ENCODE data around the gene SEPTIN1. TPM values are rescaled to one million over a fixed set of nuclear protein-coding genes. Genes with fewer than 3 reads are reported as not detected.
A peak's percentile ranks its signal among the peaks of the same experiment; 100 is the strongest.

The SEPTIN1 gene
- total RNA-seq, 4 donors from 2014 or later: 0.65 TPM; not detected in 3

DNA sequence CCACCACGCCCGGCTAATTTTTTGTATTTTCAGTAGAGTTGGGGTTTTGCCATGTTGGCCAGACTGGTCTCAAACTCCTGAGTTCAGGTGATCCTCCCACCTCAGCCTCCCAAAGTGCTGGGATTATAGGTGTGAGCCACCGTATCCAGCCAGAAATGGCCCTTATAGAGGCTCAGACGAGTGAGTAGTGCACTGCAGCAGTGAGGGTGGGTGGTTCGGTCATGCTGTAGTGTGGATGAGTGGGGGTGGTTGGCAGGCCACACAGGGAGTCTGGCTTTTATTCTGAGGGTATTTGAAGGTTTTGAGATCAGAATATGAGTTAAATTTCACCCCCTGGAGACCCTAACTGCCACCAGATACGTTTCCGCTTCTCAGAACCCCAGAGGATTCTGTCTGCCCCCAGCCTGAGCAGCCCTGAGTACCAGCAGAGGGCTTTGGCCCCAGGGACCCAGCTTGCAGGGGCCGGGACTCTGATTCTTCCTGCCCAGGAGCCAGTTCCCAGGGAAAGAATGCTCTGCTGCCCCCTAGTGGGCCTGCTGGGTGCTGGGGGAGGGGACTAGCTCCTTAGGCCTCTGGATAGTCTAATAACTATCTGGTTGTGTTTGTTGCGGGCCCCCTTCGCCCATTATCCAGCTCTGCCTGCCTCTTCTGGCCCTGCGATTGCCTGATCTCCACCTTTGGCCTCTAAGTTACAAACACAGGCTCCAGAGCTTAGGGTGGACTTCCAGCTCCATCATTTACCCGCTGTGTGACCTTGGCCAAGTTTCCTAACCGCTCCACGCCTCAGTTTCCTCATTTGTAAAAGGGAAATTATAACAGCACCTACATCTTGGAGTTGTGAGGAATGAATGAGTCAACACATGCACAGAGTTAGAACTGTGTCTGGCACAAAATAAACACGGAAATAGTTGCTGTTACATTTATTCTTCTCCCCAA is 27.0 kb upstream of the SEPTIN1 start:
- intact Hi-C loops (cut with DNase I; ENCODE audit: low total_unique reads): loop anchor here (2.0 to 10.0 kb wide), 2 partner anchors 75 to 345 kb away; partner anchors contain the start of gene ALDOA
- Histone ChIP-seq H3K27me3 (no peaks in the 10 kb centered on the region), H3K36me3 (peaks cover 0 to 8% of the 10 kb centered on the region in 2 donors), H3K4me3 (no peak overlapping the region), H3K4me1 (peaks cover 28 to 30% of the 10 kb centered on the region in 2 donors), H3K27ac (peak overlapping the region; percentile 31 to 95 (median 70)), H3K9me3 (no peaks in the 10 kb centered on the region)
- TF ChIP-seq, protein P1, sequence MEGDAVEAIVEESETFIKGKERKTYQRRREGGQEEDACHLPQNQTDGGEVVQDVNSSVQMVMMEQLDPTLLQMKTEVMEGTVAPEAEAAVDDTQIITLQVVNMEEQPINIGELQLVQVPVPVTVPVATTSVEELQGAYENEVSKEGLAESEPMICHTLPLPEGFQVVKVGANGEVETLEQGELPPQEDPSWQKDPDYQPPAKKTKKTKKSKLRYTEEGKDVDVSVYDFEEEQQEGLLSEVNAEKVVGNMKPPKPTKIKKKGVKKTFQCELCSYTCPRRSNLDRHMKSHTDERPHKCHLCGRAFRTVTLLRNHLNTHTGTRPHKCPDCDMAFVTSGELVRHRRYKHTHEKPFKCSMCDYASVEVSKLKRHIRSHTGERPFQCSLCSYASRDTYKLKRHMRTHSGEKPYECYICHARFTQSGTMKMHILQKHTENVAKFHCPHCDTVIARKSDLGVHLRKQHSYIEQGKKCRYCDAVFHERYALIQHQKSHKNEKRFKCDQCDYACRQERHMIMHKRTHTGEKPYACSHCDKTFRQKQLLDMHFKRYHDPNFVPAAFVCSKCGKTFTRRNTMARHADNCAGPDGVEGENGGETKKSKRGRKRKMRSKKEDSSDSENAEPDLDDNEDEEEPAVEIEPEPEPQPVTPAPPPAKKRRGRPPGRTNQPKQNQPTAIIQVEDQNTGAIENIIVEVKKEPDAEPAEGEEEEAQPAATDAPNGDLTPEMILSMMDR (IDR thresholded peaks at IDR 0.05 in 4 of 5, conservative IDR thresholded peaks at IDR 0.05 in 1 of 5): peak; percentile 92 to 96 (median 95)
- no peak for TF ChIP-seq POLR2A (IDR thresholded peaks at IDR 0.05)
- peak; percentile 78 to 88 for DNase-seq
- in situ Hi-C loops (cut with MboI; ENCODE audit: low sequenced_read_pairs in 4 of 4): loop anchor here in 2 of 4 donors (25.0 kb wide), 2 partner anchors 297 to 347 kb away; partner anchors contain the start of genes ALDOA (in 1 of the 2), GDPD3 (in 1 of the 2) and MAPK3 (in 1 of the 2)
- peak; percentile 67 to 77 for ATAC-seq

DNA sequence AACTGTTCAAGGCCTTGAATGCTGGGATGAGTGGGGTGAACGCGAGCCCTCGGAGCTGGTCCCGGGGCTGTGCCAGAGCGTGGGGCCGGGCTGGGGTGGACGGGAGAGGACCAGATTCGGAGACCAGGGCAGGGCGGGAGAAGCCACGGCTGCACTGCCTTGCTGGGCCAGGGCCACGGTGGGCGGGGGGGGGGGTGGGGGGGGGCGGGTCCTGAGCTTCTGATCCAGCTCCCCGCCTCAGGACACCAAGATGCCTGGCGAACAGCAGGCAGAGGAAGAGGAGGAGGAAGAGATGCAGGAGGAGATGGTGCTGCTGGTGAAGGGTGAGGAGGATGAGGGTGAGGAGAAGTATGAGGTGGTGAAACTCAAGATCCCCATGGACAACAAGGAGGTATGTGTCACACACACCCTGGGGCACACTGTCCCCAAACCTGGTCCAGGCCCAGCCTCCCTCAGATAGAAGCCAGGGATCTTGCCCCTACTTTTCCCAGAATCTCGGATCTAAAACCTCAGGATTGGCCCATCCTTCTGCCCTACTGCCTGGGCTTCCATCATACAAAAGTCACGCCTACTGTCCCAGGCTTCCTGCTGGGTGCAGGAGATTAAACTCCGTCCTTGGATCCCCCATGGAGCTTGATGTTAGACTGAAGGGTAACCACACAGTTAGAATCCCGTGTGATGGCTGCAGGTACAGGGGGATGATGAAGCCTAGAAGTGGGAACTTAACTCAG is 25.6 kb upstream of the SEPTIN1 start:
- intact Hi-C loops (cut with DNase I; ENCODE audit: low total_unique reads) (loop anchor here (1.0 to 2.0 kb wide), 3 partner anchors 13 to 73 kb away; partner anchors contain the start of gene ZNF48), in situ Hi-C loops (cut with MboI; ENCODE audit: low sequenced_read_pairs in 4 of 4) (loop anchor here in 2 of 4 donors (25.0 kb wide), 2 partner anchors 296 to 346 kb away; partner anchors contain the start of genes ALDOA (in 1 of the 2), GDPD3 (in 1 of the 2) and MAPK3 (in 1 of the 2))
- Histone ChIP-seq H3K27ac (peak overlapping the region; percentile 92 to 98 (median 94)), H3K27me3 (no peaks in the 10 kb centered on the region), H3K9me3 (no peaks in the 10 kb centered on the region), H3K4me3 (peak overlapping the region; percentile 59 to 98 (median 85)), H3K4me1 (peaks cover 23 to 28% of the 10 kb centered on the region in 2 donors), H3K36me3 (no peaks in the 10 kb centered on the region)
- ATAC-seq: peak; percentile 18 to 38
- TF ChIP-seq POLR2A (IDR thresholded peaks at IDR 0.05): no peak
- TF ChIP-seq, protein P1 (IDR thresholded peaks at IDR 0.05 in 4 of 5, conservative IDR thresholded peaks at IDR 0.05 in 1 of 5): no peak
- no peak for DNase-seq

DNA sequence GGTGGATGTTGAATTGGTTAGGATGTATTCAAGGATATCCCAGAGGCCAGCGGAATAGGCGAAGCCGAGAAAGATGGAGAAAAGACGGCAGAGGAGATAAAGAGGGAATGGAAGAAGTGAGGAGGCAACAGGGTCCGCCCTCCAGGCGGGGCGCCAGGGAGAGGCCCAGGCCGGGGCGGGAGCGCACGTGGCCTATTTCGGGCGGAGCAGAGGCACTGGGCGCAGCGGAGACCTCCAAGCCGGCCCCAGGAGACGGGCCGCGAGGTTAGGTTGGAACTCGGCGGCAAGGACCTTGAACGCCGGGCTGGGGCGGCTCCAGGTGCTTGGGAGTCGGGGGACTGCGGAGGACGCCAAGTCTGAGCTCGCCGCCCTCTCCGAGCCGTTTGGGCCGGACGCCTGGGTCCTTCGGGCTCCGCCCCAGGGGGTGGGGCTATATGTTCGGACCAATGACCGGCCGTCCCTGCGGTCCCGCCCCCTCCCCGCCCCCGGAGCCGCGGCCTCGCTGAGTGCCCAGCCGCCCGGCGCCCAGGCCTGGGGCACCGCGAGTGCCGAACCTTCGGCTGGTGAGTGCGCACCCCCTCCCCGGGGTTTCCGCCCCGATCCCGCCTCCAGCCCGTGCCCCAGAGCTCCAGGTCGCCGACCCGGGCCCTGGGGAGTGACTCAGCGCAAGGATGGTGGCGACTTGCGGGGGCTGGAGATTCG is 24.9 kb upstream of the SEPTIN1 start, which contains the start of gene ZNF771:
TSS of gene ZNF771 (plus strand) at position 505 of the 702 bp plus-strand sequence. CDS start 448 bp downstream, outside the sequence.
- in situ Hi-C loops (cut with MboI; ENCODE audit: low sequenced_read_pairs in 4 of 4): loop anchor here in 2 of 4 donors (25.0 kb wide), 2 partner anchors 295 to 345 kb away; partner anchors contain the start of genes ALDOA (in 1 of the 2), GDPD3 (in 1 of the 2) and MAPK3 (in 1 of the 2)
- TF ChIP-seq, protein P1 (IDR thresholded peaks at IDR 0.05 in 4 of 5, conservative IDR thresholded peaks at IDR 0.05 in 1 of 5): no peak
- TF ChIP-seq POLR2A (IDR thresholded peaks at IDR 0.05): peak; percentile 83 to 85
- peak within 1 kb of the TSS; percentile 59 to 98 (median 85) for H3K4me3 ChIP-seq
- DNase-seq: peak; percentile 84 to 90
- H3K27me3 ChIP-seq: no peaks in the 10 kb centered on the region
- peaks cover 23 to 28% of the 10 kb centered on the region in 2 donors for H3K4me1 ChIP-seq
- no peaks in the 10 kb centered on the region for H3K9me3 ChIP-seq
- intact Hi-C loops (cut with DNase I; ENCODE audit: low total_unique reads): loop anchor here (1.0 to 2.0 kb wide), 2 partner anchors 12 to 28 kb away; partner anchors contain the start of gene ZNF48
- peak; percentile 91 for ATAC-seq
- H3K27ac ChIP-seq: peak within 1 kb of the TSS; percentile 92 to 98 (median 94)
- H3K36me3 ChIP-seq: no peaks in the 10 kb centered on the region
